ENCODE measurements around the gene IL13RA2. TPM values are rescaled to one million over a fixed set of nuclear protein-coding genes. Genes with fewer than 3 reads are reported as not detected.

IL13RA2 gene
- total and polyA plus RNA-seq, 2 of the 8 experiments (the other 6 are each of a cell fraction or from before 2014, with no cell fraction given) = not detected

- TF ChIP-seq CHD7 (IDR thresholded peaks at IDR 0.05; ENCODE audit: insufficient replicate concordance, low read length) (no peak), CBX5 (IDR thresholded peaks at IDR 0.05; ENCODE audit: low read depth, low read length) (no peak)
Measured at GRCh38 chrX:115058276-115058675, 40.9 kb upstream of the IL13RA2 start (continued).
